GM23248 (cell line): ENCODE results near the gene ACCS. TPM values are rescaled to one million over a fixed set of nuclear protein-coding genes. Genes with fewer than 3 reads are reported as not detected.

ENCODE experiments used
- DNase-seq: peaks from one replicate; pipeline ENCODE4 v3.0.0-alpha.2; 2015
- H2AFZ ChIP-seq: fragments of 200-600 bp; sonication (generic); 2 replicates; pipeline ENCODE4 v1.6.1; 2016; ENCODE audit warnings: antibody characterized with exemption
- H3F3A ChIP-seq: fragments of 200-600 bp; sonication (generic); 2 replicates; pipeline ENCODE4 v1.6.1; 2016; ENCODE audit warnings: mild to moderate bottlenecking, antibody characterized with exemption, mixed run types; ENCODE audit not compliant: insufficient read depth
- H3K27ac ChIP-seq: fragments of 200-600 bp; sonication (generic); 2 replicates; pipeline ENCODE4 v1.5.1; 2016; ENCODE audit warnings: mild to moderate bottlenecking
- H3K27me3 ChIP-seq: fragments of 200-600 bp; sonication (generic); replicated peaks from 2 replicates; pipeline ENCODE4 v1.6.1; 2016; ENCODE audit warnings: mild to moderate bottlenecking; ENCODE audit not compliant: insufficient read depth
- H3K36me3 ChIP-seq: fragments of 200-600 bp; sonication (generic); 2 replicates; pipeline ENCODE4 v1.6.1; 2016; ENCODE audit warnings: low read depth, mild to moderate bottlenecking
- H3K4me1 ChIP-seq: fragments of 200-600 bp; sonication (generic); 2 replicates; pipeline ENCODE4 v1.6.1; 2016; ENCODE audit warnings: mild to moderate bottlenecking; ENCODE audit not compliant: insufficient read depth
- H3K4me2 ChIP-seq: fragments of 200-600 bp; sonication (generic); one replicate; pipeline ENCODE4 v1.6.1; 2016; ENCODE audit warnings: mild to moderate bottlenecking; ENCODE audit not compliant: unreplicated experiment
- H3K4me3 ChIP-seq: fragments of 200-600 bp; sonication (generic); 2 replicates; pipeline ENCODE4 v1.5.1; 2016; ENCODE audit warnings: mild to moderate bottlenecking
- H3K79me2 ChIP-seq: fragments of 200-600 bp; sonication (generic); 2 replicates; pipeline ENCODE4 v1.6.1; 2016; ENCODE audit warnings: mild to moderate bottlenecking; ENCODE audit not compliant: insufficient read depth
- H3K9ac ChIP-seq: fragments of 200-600 bp; sonication (generic); 2 replicates; pipeline ENCODE4 v1.6.1; 2016; ENCODE audit warnings: mild to moderate bottlenecking
- H3K9me2 ChIP-seq: fragments of 200-600 bp; sonication (generic); 2 replicates; pipeline ENCODE4 v1.6.1; 2016; ENCODE audit warnings: mixed run types, mild to moderate bottlenecking, moderate library complexity; ENCODE audit not compliant: insufficient read depth
- H3K9me3 ChIP-seq: fragments of 200-600 bp; sonication (generic); one replicate; pipeline ENCODE4 v1.6.1; 2017; ENCODE audit warnings: low read depth
- H4K20me1 ChIP-seq: fragments of 200-600 bp; sonication (generic); 2 replicates; pipeline ENCODE4 v1.6.0; 2016; ENCODE audit not compliant: insufficient read depth
- EZH2 ChIP-seq: fragments of 200-600 bp; sonication (generic); IDR thresholded peaks from 2 replicates; pipeline ENCODE4 v1.6.1; 2018; ENCODE audit warnings: antibody characterized with exemption, mild to moderate bottlenecking; ENCODE audit not compliant: insufficient read depth, poor library complexity, severe bottlenecking
- EZH2phosphoT487 ChIP-seq: fragments of 200-600 bp; sonication (generic); IDR thresholded peaks from 2 replicates; pipeline ENCODE4 v1.6.1; 2018; ENCODE audit warnings: antibody characterized with exemption, moderate library complexity, mild to moderate bottlenecking, low read depth; ENCODE audit not compliant: insufficient read depth
- WGBS, 2 experiments: methylation state at CpG; one replicate each; pipeline ENCODE4 v1.1.6; 2015 to 2017; ENCODE audit warnings: low lambda C conversion rate in 2 of 2, low coverage in 1 of 2; ENCODE audit errors: missing lambda C conversion rate in 2 of 2; 5-methylcytosine and 5-hydroxymethylcytosine counted together
- in situ Hi-C: fragments of 300-500 bp; cut with MboI; formaldehyde crosslinking; loops from 2 replicates; pipeline ENCODE4 v1.15.0; 2020
- polyA plus RNA-seq: library from polyadenylated mRNA; unstranded; fragments of >200 nt; fragmentation: Nextera tagmentation; extraction: Ambion mirVana; gene quantifications from 2 replicates; pipeline ENCODE4 v1.2.1, GENCODE V29; 2016
- total RNA-seq: library from RNA; depleted of rRNA; stranded (reverse); fragments of >200 nt; shearing (Covaris generic); gene quantifications from 2 replicates; pipeline ENCODE4 v1.2.3, GENCODE V29; 2014

ACCS gene
- total and polyA plus RNA-seq, 2 experiments from 2014 or later = 13.3 to 13.7 TPM

DNA sequence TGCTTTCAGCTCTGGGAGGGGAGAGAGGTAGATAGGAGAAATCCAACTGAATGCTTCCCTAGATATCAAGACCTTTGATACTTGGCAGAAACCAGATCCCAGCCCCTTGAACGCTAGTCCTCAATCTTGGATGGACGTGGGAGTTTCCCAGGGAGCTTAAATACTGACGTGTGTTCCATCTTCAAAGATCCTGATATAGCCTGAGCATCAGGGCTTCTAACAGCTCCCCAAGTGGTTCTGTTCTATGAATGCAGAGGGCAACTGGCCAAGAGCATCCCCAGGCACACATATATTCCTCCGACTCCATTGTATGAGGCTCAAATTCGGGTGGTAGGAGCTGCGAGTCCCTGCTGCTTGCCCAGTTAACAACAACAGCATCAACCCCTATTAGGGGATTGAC lies 8.7 kb upstream of the ACCS start:
- no peak overlapping the region for H3K27ac ChIP-seq
- H4K20me1 ChIP-seq = no peaks in the 10 kb centered on the region
- H3K9ac ChIP-seq = no peak overlapping the region
- H3K9me3 ChIP-seq = no peaks in the 10 kb centered on the region
- H3K27me3 ChIP-seq = 0 out of 2 replicates have a peak, but pooled peaks cover 4% of the 10 kb centered on the region
- DNase-seq = peak; percentile 11
- WGBS, 2 experiments = 59 to 63% methylated on average over 6 of the region's 6 CpGs
- H3K9me2 ChIP-seq = no peaks in the 10 kb centered on the region
- no peaks in the 10 kb centered on the region for H3F3A ChIP-seq
- TF ChIP-seq EZH2 (no peak), EZH2phosphoT487 (no peak)
- H2AFZ ChIP-seq = no peak overlapping the region
- no peak overlapping the region for H3K4me2 ChIP-seq
- no peaks in the 10 kb centered on the region for H3K79me2 ChIP-seq
- H3K36me3 ChIP-seq = no peaks in the 10 kb centered on the region
- no peak overlapping the region for H3K4me3 ChIP-seq
- no peaks in the 10 kb centered on the region for H3K4me1 ChIP-seq
- in situ Hi-C loops = loop anchor here (10.0 kb wide), 1 partner anchor 163 kb away; no protein-coding TSS in a partner anchor

DNA sequence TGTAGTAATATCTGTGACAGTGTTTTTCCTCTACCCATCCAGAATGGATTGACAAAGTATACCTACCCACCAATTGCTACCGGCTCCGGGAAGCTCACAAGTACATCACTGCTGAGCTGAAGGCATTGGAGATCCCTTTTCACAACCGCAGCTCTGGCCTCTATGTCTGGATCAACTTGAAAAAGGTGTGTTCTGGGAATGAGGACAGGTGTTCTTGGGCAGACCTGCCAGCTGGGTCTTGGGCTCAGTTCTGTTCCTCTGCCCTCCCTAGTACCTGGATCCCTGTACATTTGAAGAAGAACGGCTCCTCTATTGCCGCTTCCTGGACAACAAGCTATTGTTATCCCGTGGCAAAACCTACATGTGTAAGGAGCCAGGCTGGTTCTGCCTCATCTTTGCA lies 7.8 kb upstream of the ACCS start:
- Histone ChIP-seq H3K4me2 (no peak overlapping the region), H3K4me3 (no peak overlapping the region), H4K20me1 (no peaks in the 10 kb centered on the region), H3F3A (no peaks in the 10 kb centered on the region), H3K9me2 (no peaks in the 10 kb centered on the region), H3K9ac (no peak overlapping the region), H3K9me3 (no peaks in the 10 kb centered on the region), H3K4me1 (no peaks in the 10 kb centered on the region), H3K27ac (no peak overlapping the region), H2AFZ (no peak overlapping the region), H3K27me3 (0 out of 2 replicates have a peak, but pooled peaks cover 4% of the 10 kb centered on the region), H3K36me3 (no peaks in the 10 kb centered on the region), H3K79me2 (no peaks in the 10 kb centered on the region)
- DNase-seq = no peak
- WGBS, 2 experiments = 84 to 92% methylated on average over 6 of the region's 6 CpGs
- in situ Hi-C loops = loop anchor here (10.0 kb wide), 1 partner anchor 163 kb away; no protein-coding TSS in a partner anchor
- no peak for TF ChIP-seq EZH2phosphoT487
- TF ChIP-seq EZH2 = no peak

DNA sequence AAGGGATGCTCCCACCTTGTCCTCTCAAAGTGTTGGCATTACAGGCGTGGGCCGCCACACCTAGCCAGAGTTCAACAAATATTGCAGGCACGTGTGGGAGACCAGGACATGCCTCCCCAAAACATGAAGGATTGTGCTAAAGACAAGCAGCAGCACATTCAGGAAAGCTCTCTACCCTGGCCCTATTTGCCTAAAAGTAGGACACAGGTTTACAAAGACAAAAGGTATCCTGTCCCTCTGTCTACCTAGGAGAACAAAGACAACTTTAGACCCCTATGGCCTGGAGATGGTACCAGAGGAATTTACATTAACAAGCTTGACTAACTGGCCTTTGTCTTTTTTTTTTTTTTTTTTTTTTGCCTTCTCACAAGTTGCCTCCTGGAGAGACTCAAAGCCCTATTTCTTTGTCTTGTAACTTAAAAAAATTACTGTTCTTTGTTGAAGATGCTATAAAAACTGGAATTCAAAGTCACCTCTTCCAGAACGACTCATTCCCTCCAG lies 859 bp upstream of the ACCS start:
- H3K27ac ChIP-seq = peak overlapping the region; percentile 95
- H3F3A ChIP-seq = peaks cover 8% of the 10 kb centered on the region
- no peaks in the 10 kb centered on the region for H3K9me3 ChIP-seq
- no peaks in the 10 kb centered on the region for H3K36me3 ChIP-seq
- peak overlapping the region; percentile 96 for H3K4me3 ChIP-seq
- WGBS, 2 experiments = 50 to 51% methylated on average over 4 of the region's 4 CpGs
- H3K9ac ChIP-seq = peak overlapping the region; percentile 98
- H3K4me1 ChIP-seq = 0 out of 2 replicates have a peak, but pooled peaks cover 6% of the 10 kb centered on the region
- TF ChIP-seq EZH2phosphoT487 (no peak), EZH2 (no peak)
- H2AFZ ChIP-seq = peak overlapping the region; percentile 96
- H3K27me3 ChIP-seq = no peaks in the 10 kb centered on the region
- no peaks in the 10 kb centered on the region for H4K20me1 ChIP-seq
- no peaks in the 10 kb centered on the region for H3K79me2 ChIP-seq
- H3K9me2 ChIP-seq = no peaks in the 10 kb centered on the region
- in situ Hi-C loops = no loop called here
- no peak for DNase-seq
- peak overlapping the region; percentile 94 for H3K4me2 ChIP-seq

DNA sequence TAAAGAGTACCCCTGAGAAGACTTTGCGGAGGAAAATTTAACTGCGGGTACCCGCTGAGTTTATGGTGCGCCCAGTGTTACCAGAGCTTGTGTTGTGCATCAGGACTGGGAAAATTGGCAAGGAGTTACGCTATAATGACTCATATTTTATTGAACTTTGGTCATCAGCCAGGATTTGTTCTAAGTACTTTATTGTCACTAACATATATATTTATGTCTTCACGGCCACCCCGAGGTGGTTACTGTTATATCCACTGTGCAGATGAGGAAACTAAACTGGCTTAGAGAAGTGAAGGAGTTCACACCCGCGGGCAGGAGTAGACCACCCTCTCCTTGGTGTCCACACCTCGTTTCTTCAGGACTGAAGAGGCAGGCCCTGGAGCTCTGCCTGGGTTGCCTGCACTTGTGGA lies 667 bp downstream of the ACCS start:
- Histone ChIP-seq H3K4me1 (0 out of 2 replicates have a peak, but pooled peaks cover 6% of the 10 kb centered on the region), H2AFZ (peak overlapping the region; percentile 96), H3K9ac (peak overlapping the region; percentile 98), H3K27ac (peak overlapping the region; percentile 95), H3K79me2 (no peaks in the 10 kb centered on the region), H3K9me3 (no peaks in the 10 kb centered on the region), H4K20me1 (no peaks in the 10 kb centered on the region), H3K4me3 (peak overlapping the region; percentile 96), H3K27me3 (no peaks in the 10 kb centered on the region), H3K4me2 (peak overlapping the region; percentile 94), H3K9me2 (no peaks in the 10 kb centered on the region), H3K36me3 (no peaks in the 10 kb centered on the region; the same call in 1 of the 2 replicates), H3F3A (peaks cover 8% of the 10 kb centered on the region)
- in situ Hi-C loops = no loop called here
- no peak for TF ChIP-seq EZH2phosphoT487
- no peak for TF ChIP-seq EZH2
- 2% methylated on average over 10 of the region's 10 CpGs for WGBS, 2 experiments
- peak; percentile 88 for DNase-seq
